Measurements from ENCODE around the gene DESI1. TPM values are rescaled to one million over a fixed set of nuclear protein-coding genes. Genes with fewer than 3 reads are reported as not detected.

DESI1 gene
- total RNA-seq, 1 experiment from 2014 or later, result 59.6 TPM

- H3K9me3 Mint-ChIP-seq (ENCODE audit: unreplicated experiment), result no peaks in the 10 kb centered on the region
- H3K4me1 Mint-ChIP-seq (ENCODE audit: insufficient read depth, unreplicated experiment), result peaks cover 8% of the 10 kb centered on the region
- H3K36me3 Mint-ChIP-seq (ENCODE audit: insufficient read depth, unreplicated experiment), result no peaks in the 10 kb centered on the region
- no peak overlapping the region for H3K27ac Mint-ChIP-seq (ENCODE audit: low read depth, unreplicated experiment)
- ChIA-PET POLR2A (interaction anchor here (0.6 to 1.2 kb wide), 6 partner anchors 11 to 105 kb away, joined by 3 read pairs; partner anchors contain the start of genes PMM1 and XRCC6), CTCF (interaction anchor here (0.9 to 1.1 kb wide), 2 partner anchors 40 to 139 kb away, joined by 3 read pairs; no protein-coding TSS in a partner anchor)
- DNase-seq (ENCODE audit: unreplicated experiment), result peak; percentile 50
- intact Hi-C loops (cut with micrococcal nuclease), result no loop called here
- no peak overlapping the region for H3K4me3 Mint-ChIP-seq (ENCODE audit: unreplicated experiment)
- TF ChIP-seq CTCF (IDR thresholded peaks at IDR 0.05; ENCODE audit: unreplicated experiment), result no peak
- BruUV-seq (replicated peaks), result no TSS peak
- H3K27me3 Mint-ChIP-seq (ENCODE audit: insufficient read depth, unreplicated experiment), result no peaks in the 10 kb centered on the region
These were observed 63.2 kb downstream of the DESI1 start for GRCh38 chr22:41557401-41558240.

GRCh38 chr22:41556561-41556960 lies 64.3 kb downstream of the DESI1 start:
- Mint-ChIP-seq H3K27me3 (ENCODE audit: insufficient read depth, unreplicated experiment) (no peaks in the 10 kb centered on the region), H3K36me3 (ENCODE audit: insufficient read depth, unreplicated experiment) (no peaks in the 10 kb centered on the region), H3K9me3 (ENCODE audit: unreplicated experiment) (no peaks in the 10 kb centered on the region), H3K27ac (ENCODE audit: low read depth, unreplicated experiment) (no peak overlapping the region), H3K4me3 (ENCODE audit: unreplicated experiment) (no peak overlapping the region), H3K4me1 (ENCODE audit: insufficient read depth, unreplicated experiment) (peaks cover 8% of the 10 kb centered on the region)
- intact Hi-C loops (cut with micrococcal nuclease), result no loop called here
- POLR2A ChIA-PET, result interaction anchor here (0.9 to 1.2 kb wide), 3 partner anchors 13 to 65 kb away, joined by 3 read pairs; partner anchors contain the start of genes PMM1 and XRCC6
- TF ChIP-seq CTCF (IDR thresholded peaks at IDR 0.05; ENCODE audit: unreplicated experiment), result no peak
- no peak for DNase-seq (ENCODE audit: unreplicated experiment)
- CTCF ChIA-PET, result interaction anchor here (1.1 kb wide), 1 partner anchor 138 kb away, joined by 3 read pairs; no protein-coding TSS in a partner anchor
- BruUV-seq (replicated peaks), result no TSS peak

- CTCF ChIA-PET, result no interaction called here
- Mint-ChIP-seq H3K4me3 (ENCODE audit: unreplicated experiment) (no peak overlapping the region), H3K9me3 (ENCODE audit: unreplicated experiment) (no peaks in the 10 kb centered on the region), H3K27ac (ENCODE audit: low read depth, unreplicated experiment) (no peak overlapping the region), H3K4me1 (ENCODE audit: insufficient read depth, unreplicated experiment) (no peaks in the 10 kb centered on the region), H3K36me3 (ENCODE audit: insufficient read depth, unreplicated experiment) (no peaks in the 10 kb centered on the region), H3K27me3 (ENCODE audit: insufficient read depth, unreplicated experiment) (no peaks in the 10 kb centered on the region)
- POLR2A ChIA-PET, result interaction anchor here (0.8 to 0.9 kb wide), 2 partner anchors 12 to 13 kb away, joined by 3 read pairs; no protein-coding TSS in a partner anchor
- TF ChIP-seq CTCF (IDR thresholded peaks at IDR 0.05; ENCODE audit: unreplicated experiment), result no peak
- intact Hi-C loops (cut with micrococcal nuclease), result no loop called here
- no peak for DNase-seq (ENCODE audit: unreplicated experiment)
- BruUV-seq (replicated peaks), result no TSS peak
These were observed 65.4 kb downstream of the DESI1 start for GRCh38 chr22:41555325-41555982.
